RKO (cell line): Measurements from ENCODE around the gene GLYATL1B.
"Not testable (repeated sequence)": the region's sequence is repeated elsewhere in the genome, so short reads cannot be mapped to it uniquely, and the experiment has no call there.

Source experiments
- DNase-seq: peaks from one replicate; pipeline ENCODE4 v3.0.0-alpha.2; 2016; ENCODE audit warnings: low spot score

Gene GLYATL1B

GRCh38 chr11:59086007-59086406, at the start of gene GLYATL1B:
Gene GLYATL1B, plus strand, starts transcription at chr11:59086307. Its CDS starts 0 bp downstream, at chr11:59086307.
- DNase-seq, result not testable (repeated sequence)

GRCh38 chr11:59036542-59036941, 49.6 kb upstream of the GLYATL1B start:
- not testable (repeated sequence) for DNase-seq

- DNase-seq, result not testable (repeated sequence)
Measured at GRCh38 chr11:59037434-59037833, 48.7 kb upstream of the GLYATL1B start.

GRCh38 chr11:59040607-59041006, 45.5 kb upstream of the GLYATL1B start:
- no peak for DNase-seq

GRCh38 chr11:59051383-59051782, 34.7 kb upstream of the GLYATL1B start:
- not testable (repeated sequence) for DNase-seq

- not testable (repeated sequence) for DNase-seq
Measured at GRCh38 chr11:59052355-59052754, 33.8 kb upstream of the GLYATL1B start.

GRCh38 chr11:59053387-59053786, 32.7 kb upstream of the GLYATL1B start:
- peak; percentile 20 for DNase-seq

- DNase-seq, result peak; percentile 84
Measured at GRCh38 chr11:59058120-59059033, 27.7 kb upstream of the GLYATL1B start.

GRCh38 chr11:59060096-59060495, 26.0 kb upstream of the GLYATL1B start:
- not testable (repeated sequence) for DNase-seq

- no peak for DNase-seq
Measured at GRCh38 chr11:59062602-59063529, 23.2 kb upstream of the GLYATL1B start.

- DNase-seq, result not testable (repeated sequence)
Measured at GRCh38 chr11:59063996-59064727, 21.9 kb upstream of the GLYATL1B start.

GRCh38 chr11:59069087-59069486, 17.0 kb upstream of the GLYATL1B start:
- no peak for DNase-seq

GRCh38 chr11:59076876-59077571, 9.1 kb upstream of the GLYATL1B start:
- no peak for DNase-seq

- no peak for DNase-seq
Measured at GRCh38 chr11:59078435-59078834, 7.7 kb upstream of the GLYATL1B start.

- no peak for DNase-seq
Measured at GRCh38 chr11:59079086-59079485, 7.0 kb upstream of the GLYATL1B start.

- DNase-seq, result not testable (repeated sequence)
Measured at GRCh38 chr11:59080421-59080820, 5.7 kb upstream of the GLYATL1B start.

- not testable (repeated sequence) for DNase-seq
Measured at GRCh38 chr11:59081430-59082020, 4.6 kb upstream of the GLYATL1B start.

GRCh38 chr11:59088162-59088561, 2.1 kb downstream of the GLYATL1B start:
- DNase-seq, result no peak

GRCh38 chr11:59093576-59093975, 7.5 kb downstream of the GLYATL1B start:
- DNase-seq, result not testable (repeated sequence)

GRCh38 chr11:59095225-59095624, 9.1 kb downstream of the GLYATL1B start:
- DNase-seq, result not testable (repeated sequence)
